GM18502 (cell line): ENCODE data around the gene STK4.
"Not testable (repeated sequence)": the region's sequence is repeated elsewhere in the genome, so short reads cannot be mapped to it uniquely, and the experiment has no call there.

Source experiments
- ATAC-seq: cut with Tn5 transposase; IDR thresholded peaks from one replicate; pipeline ENCODE4 v1.9.1; 2021; ENCODE audit warnings: mild to moderate bottlenecking; ENCODE audit not compliant: unreplicated experiment, poor library complexity

Gene STK4

DNA sequence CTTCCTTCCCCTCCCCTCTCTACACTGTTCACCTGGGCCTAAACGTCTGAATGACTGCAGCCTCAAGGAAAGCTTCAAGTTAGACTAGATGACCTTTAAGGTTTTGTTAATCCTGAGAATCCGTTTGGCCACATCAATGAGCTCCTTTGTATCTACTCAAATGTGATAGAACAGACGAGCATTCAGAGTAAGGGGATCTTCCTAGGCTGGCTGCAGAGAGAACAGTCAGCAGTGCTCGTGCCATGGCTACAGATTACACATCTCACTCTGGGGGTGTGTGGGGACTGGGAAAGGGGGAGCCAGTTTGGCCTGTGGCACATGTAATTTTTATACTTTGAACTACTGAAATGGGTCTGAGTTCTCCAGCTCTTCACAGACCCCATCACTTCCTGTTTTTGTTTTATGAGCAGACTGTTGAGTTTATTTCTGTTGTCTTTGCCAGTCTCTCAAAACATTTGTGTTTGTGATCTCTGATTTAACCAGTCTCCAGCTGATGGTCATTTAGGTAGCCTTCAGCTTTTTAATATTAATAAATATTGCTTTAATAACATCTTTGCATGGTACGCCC, 83.7 kb downstream of the STK4 start:
- ATAC-seq: no peak

DNA sequence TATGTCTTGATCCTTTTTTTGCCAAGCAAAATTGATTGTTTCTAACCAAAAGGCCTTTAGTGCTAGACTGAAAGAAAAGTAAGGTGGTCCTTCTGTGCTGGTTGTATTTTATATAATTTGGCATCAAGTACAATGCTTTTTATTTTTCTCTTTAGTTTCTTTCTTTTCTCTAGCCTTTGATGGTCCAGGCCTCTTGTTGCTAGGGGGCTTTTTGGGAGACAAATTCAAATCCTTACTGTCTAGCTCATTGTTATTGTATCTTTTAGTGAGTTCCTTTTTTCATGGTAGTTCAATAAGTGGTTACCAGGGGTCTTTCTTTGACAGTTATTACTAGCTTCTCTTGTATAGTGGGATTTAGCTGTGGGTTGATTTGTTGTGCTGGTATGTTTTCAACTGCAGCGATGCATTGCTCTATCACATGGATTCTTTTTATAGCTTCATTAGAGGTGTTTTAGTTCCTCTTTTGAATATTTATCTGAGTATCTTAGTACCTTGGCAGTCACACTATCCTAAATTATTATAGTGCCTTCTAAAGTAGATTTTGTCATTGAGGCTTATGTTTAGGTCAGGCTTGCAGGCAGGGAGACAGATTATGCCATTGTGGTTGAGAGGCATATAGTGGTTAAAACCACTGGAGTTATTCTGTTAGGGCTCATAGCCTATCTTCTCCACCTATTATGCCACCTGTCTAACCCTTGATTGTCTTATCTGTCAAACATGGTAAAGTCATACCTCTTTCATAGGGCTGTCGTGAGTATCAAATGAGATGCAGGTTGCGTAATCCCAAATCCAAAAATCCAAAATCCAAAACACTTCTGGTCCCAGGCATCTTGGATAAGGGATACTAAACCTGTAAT, 85.1 kb downstream of the STK4 start:
- ATAC-seq: no peak

DNA sequence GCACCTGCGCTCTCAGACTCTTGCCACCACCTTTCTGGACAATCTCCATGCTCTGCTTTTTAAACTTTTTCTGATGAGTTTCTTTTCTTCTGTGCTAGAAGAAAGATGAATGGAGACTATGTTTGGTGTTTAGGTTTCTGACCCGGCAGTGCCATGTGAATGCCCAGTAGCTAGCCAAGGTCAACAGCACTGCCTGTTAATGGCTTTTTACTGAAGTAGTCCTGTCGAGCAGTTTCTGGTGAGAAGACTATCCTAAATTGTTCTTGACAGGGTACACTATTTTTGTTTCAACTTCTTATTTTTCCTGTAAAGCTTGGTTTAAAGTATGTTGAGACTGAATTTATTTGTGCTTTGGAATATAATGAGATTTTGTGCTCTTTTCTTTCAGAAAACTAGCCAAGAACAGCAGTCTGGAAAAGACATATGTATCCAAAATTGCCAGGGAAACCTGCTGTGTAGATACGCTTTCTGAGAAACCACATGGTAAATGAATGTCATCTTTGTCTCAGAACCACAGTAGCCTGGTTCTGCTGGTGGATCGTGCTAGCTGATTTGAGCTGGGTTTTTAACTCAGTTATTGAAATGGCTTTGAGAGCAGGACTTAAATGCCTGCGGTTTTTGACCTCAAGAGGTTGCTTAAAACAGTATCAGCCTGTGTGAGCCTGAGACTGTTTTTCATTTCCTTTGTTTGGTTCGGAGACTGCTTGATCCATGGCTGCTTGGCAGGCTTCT, 86.6 kb downstream of the STK4 start:
- ATAC-seq: no peak

DNA sequence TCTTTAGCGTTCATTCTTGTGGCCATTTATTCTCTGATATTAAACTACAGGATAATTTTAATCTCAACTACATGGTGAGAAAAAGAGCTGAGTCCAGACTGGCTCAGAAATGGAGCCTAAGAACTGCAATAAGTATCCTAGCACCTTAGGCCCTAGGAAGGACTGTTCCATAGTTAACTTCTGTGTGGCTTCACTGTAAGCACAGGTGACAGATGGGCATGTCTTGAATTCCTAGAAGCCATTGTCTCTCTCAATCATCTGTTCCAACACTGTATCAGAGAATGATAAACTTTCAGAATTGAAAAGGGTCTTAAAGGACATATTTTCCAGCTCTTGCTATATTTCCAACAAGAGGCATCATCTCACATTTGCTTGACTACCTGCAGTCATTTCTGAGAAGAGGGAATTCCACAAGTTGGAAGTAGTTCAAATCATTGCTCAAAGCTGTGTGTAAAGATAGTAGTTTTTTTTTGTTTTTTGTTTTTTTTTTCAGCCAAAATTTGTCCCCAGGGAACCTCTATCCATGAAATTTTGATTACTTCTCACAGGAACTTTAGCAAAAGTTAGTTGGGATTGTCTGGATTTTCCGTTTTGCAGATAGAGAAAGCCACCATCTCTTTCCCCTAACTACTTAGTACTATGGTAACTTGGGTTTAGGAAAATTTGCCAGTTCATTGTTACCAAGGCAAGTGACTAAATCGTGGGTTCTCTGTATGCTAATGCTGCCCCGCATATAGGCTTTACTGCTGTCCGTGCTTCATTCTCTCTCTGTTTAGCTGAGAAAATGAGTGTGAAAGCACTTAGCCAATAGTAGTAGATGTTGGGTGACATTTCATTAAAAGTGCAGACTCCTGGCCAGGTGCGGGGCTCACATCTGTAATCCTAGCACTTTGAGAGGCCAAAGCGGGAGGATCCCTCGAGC, 87.4 kb downstream of the STK4 start:
- ATAC-seq: no peak

DNA sequence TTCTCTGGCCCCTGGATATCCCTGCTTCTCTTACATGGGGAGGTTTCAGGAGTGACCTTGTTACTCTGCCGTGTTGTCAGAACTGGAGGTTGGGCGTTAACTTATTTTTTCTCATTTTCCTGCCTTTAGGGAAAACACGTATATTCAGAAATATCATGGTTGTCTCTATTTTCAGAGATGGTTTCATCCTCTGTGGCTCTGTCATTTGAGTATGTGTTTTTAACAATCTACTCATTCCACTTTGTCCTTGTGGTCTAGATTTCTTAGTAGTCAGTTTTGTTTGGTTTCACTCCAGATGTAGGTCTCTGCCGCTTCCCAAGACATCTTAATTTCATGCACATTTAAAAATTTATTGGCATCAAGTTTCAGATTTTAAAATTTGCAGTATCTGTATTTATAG, 88.7 kb downstream of the STK4 start:
- ATAC-seq: no peak

DNA sequence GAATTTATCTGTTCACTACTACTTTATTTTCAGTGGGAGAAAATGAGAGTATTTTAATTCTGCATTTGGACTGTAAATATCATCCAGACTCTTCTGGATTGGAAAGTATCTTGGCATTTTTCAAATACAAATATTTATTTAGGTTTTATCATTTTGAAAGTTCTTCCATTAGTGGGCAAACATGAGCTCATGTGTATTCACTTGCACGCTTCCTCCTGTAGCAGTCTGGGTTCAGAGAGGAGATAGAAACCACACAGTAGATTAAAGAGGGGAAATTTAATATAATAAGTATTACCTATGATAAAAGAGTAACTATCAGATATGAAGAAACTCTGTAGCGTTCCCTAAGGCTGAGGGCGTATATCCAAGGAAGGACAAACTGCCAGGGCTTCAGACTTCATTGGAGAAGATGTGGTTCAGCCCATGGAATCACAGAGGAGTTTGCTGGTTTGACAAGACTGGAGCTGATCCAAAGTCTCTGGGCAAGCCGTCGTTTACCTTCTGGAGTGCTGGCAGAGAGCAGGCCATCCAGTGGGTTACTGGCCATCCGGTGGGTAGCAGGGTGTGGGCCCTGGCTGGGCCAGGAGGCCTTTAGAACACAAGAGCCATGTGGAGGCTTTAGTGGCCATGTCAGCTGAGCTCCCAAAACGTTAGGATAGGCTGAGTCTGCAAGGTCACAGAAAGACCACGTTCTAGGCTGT, 90.3 kb downstream of the STK4 start:
- no peak for ATAC-seq

DNA sequence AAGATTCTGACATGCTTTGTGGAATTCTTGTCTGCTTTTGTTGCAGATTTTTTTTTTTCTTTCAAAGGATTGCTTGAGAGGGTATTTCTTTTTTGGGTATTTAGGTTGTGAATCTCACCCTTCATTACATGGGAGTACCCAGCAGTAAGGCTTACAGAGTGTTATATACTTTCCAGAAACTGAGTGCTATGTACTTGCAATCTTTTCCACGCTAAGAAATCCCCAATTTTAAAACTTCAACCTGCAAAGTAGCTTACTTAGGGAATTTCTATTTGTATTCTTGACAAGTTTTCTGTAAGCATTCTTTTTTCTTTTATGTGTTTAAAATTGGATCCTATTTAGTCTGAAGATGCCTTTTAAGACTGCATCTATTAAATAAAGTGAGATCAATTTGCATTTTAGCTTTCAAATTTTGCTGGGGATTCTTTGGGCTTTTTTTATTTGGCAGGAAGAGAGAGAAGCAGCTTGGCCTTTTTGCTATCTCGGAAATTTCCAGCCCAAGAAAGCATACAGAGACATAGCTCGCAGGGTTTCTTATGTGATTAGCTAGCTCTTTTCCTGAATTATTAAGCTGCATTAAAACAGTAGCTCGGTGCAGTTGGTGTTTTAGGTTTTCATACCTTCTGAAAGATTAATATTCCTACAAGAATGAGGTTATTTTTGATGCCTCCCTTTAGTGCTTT, 92.0 kb downstream of the STK4 start:
- ATAC-seq: no peak

DNA sequence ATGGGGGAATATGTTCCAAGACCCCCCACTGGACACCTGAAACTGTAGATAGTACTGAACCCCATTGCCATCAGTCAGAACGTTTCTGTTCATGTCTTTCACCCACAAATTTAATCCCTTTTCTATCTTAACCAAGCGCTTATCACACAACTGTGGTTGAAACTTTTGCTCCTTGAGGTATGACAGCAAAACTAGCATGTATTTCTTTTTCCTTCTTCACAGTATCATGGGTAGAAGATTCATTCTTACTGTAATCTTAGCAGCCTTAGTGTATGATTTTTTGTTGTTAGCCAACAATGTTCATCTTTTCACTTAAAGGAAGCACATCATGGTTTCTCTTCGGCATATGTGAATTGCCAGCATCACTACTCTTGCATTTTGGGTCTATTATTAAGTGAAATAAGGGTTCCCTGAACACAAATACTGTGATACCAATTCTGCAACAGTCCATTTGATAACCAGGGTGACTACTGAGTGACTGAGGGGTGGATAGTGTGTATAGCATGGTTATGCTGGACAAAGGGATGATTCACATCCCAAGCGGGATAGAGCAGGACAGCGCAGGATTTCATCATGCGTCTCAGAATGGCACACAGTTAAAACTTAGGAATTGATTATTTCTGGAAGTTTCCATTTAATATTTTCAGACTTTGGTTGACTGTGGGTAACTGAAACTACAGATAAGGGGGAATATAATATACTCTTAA, 92.9 kb downstream of the STK4 start:
- ATAC-seq: no peak

DNA sequence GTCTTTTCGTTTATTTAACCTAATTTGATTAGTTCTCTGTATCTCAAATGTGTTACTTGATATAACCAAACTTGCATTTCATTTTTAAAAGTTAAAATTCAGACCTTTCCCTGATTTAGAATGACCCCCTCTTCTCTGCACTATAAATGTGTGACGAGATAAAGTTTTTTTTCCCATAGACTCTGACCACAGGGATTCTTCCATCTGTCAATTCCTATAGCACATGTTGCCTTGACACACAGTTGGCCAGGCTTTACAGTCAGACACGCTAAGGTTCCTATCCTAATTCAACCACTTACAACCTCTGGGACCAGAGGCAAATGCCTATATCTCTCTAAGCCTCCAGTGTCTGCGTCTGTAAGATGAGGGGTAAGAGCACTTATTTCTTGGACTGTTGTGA, 94.0 kb downstream of the STK4 start:
- no peak for ATAC-seq

DNA sequence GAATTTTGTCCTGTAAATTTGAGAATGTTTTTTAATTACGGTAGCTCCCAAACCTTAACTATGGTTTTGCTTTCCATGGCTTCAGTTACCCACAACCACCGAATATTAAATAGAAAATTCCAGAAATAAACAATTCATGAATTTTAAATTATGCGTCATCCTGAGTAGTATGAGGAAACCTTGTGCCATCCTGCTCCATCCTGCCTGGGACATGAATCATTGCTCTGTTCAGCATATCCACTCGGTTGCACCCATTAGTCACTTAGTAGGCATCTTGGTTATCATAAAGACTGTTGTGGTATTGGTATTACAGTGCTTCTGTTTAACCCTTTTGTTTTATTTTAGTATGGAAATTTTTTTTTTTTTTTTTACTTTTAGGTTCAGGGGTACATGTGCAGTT, 94.9 kb downstream of the STK4 start:
- no peak for ATAC-seq

DNA sequence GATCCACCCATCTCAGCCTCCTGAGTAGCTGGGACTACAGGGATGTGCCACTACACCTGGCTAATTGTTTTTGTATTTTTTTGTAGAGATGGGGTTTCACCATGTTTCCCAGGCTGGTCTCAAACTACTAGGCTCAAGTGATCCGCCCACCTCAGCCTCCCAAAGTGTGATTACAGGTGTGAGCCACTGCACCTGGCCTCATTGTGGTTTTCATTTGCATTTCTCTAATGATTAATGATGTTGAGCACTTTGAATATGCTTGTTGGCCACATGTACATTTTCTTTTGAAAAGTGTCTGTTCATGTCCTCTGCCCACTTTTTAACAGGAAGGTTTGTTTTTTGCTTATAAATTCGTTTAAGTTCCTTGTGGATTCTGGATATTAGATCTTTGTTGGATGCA, 96.8 kb downstream of the STK4 start:
- ATAC-seq: not testable (repeated sequence)

DNA sequence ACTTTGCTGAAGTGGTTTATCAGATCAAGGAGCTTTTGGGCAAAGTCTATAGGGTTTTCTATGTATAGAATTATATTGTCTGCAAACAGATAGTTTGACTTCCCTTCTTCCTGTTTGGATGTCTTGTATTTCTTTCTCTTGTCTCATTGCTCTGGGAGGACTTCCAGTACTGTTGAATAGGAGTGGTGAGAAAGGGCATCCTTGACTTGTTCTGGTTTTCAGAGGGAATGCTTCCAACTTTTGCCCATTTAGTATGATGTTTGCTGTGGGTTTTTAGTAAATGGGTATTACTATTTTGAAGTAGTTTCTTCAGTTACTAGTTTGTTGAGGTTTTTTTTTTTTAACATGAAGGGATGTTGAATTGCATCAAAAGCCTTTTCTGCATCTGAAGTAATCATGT, 98.5 kb downstream of the STK4 start:
- ATAC-seq: no peak

DNA sequence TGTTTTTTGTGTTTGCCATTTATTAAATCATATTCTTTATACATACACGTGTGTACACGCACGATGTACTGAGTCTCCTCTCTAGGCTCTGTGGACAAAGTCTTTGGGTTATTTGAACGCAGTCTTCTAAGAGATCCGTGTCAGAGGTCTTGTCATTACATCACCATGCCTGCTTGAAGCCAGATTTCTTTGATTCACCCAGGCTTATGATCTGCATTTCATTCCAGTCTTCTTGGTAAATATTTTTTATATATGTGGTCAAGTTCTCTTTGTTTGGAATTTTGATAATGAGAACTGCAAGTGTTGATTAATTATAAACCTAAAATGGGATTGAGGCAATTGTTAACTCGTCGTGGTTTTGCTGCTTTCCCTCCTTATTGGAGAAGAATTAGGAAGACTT, 100.1 kb downstream of the STK4 start:
- no peak for ATAC-seq

DNA sequence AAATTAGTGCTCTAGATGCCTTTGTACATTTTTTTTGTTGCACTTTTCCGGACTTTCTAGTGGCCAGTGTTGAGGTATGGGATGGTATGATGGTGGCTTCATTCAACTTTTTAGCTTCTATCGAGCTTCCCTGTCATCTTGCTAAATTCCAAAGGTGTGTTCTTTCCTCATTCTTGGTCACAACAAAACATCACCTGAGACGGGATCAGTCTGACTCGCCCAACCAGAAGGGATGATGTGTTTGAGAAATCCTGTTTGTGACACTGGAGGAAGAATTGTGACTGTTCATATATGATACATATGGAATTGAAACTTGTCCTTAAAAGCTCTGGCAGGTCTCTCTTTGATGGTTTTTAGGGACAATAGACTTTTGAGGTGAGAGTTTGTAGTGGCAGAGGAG, 100.8 kb downstream of the STK4 start:
- ATAC-seq: no peak

DNA sequence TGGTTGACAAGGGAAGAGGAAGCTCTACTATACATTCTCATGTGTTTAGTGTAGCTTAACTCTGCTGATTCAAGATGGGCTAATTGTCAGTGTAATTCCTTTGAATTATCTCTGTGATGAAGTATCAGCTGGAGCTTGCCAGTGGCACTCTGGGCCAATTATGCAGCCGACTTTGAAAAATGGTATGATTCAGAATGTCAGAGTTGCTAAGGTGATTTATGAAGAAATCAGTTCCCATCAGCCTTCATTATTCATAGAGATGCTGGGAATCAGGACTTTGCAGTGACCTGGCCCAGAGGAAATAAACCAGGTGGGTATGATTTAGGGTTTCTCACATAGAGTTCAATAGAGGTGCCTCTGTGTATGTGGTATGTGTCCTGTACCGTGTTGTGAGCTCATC, 101.2 kb downstream of the STK4 start:
- no peak for ATAC-seq

DNA sequence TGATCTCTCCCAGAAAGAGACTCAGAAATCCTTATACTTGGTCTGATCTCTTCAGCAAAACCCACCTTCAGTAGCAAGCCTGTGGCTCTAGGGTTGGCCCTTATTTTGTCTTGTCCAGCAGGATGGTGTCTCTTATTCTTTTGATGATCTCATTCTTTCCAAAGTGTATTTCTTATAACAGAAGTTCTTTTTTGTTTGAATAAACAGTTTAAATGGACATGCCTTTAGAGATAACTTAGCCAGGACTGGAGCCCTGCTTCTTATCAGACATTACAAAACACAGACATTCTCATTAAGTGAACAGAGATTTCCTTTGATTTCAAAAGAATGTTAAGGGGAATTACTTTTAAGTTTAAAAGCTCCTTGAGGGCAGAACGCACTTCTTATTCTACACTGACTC, 102.9 kb downstream of the STK4 start:
- ATAC-seq: no peak

DNA sequence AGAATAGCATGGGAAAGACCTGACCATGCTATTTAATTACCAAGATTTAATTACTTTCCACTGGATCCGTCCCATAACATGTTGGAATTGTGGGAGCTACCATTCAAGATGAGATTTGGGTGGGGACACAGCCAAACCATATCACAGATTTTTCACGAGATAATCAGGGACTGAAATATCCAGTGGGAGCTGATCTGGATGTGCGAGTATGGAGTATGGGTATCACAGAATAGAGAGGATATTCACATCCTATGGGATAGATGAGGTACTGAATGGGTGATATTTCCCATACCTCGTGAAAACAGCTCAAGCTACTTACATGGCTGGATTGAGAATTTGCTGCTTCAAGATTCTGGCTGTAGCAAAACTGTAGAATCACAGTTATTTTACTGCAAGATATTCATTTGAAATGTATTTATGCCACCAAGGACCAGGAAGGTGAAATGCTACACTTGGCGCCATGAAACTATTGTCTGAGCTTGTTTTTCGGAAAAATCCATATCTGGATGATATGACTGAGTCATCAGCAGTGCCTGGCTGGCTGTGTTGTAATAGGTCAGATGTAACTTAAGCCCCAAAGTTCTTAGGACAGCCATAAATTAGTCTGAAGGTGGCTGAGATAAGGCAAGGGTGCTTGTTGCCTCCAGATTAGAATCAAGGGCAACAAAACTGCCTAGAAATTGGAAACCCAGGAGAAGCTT, 104.8 kb downstream of the STK4 start:
- ATAC-seq: no peak

DNA sequence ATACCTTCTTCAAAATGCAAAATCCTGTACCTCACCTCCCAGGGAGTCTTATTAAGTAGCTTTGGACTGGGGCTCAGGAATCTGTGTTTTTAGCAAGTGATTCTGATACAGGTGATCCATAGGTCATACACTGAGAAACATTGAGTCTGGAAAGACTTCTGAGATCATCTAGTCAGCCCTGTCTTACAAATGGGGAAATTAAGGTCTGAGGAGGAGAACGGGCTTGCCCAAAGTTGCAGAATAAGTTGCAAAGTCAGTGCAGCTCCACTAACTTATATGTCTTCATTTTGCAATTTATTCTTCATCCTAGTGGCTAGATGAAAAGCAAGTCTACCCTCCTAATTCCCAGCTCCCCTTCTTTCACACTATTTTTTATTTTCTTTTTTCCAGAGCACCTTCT, 105.8 kb downstream of the STK4 start:
- no peak for ATAC-seq
